ENCODE data around the gene PCSK5. TPM values are rescaled to one million over a fixed set of nuclear protein-coding genes. Genes with fewer than 3 reads are reported as not detected.

PCSK5 gene
- total RNA-seq, 6 experiments from 2014 or later = 1.4 to 5.8 (median 3.5) TPM

DNA sequence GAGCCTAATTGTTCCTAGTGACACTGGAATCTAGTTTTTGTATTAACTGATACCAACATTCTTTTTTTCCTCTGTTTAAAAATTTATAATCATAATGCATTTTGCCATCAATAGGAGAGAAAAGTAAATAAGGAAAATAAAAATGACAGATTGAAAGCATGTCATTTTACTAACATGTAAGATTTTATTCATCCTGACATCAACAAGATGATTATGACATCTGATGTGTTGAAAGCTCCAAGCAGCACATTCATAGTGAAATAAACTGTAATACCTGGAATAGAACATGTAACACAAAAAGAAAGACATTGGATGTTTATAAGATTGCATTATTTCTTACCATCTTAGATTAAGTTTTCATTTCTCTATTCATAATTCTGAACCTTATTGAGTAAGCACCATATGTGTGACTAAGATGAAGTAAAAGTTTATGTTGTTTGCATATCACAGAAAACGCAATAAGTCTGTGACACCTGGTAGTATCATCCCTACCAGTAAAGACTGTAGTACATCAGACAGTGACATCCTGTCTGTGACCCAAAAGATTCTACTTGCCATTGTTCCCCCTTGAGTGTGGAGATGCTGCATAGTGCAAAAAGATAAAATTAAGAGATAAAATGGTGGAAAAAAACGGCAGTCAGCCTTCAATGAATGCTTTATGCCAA lies 225.6 kb downstream of the PCSK5 start:
- Histone ChIP-seq H3K27me3 (no peaks in the 10 kb centered on the region), H3K4me1 (no peaks in the 10 kb centered on the region), H3K27ac (no peak overlapping the region), H3K4me3 (no peak overlapping the region), H3K36me3 (no peaks in the 10 kb centered on the region), H3K9me3 (no peaks in the 10 kb centered on the region)
- no peak for DNase-seq
- TF ChIP-seq POLR2A (IDR thresholded peaks at IDR 0.05) = no peak
- TF ChIP-seq, protein P1, sequence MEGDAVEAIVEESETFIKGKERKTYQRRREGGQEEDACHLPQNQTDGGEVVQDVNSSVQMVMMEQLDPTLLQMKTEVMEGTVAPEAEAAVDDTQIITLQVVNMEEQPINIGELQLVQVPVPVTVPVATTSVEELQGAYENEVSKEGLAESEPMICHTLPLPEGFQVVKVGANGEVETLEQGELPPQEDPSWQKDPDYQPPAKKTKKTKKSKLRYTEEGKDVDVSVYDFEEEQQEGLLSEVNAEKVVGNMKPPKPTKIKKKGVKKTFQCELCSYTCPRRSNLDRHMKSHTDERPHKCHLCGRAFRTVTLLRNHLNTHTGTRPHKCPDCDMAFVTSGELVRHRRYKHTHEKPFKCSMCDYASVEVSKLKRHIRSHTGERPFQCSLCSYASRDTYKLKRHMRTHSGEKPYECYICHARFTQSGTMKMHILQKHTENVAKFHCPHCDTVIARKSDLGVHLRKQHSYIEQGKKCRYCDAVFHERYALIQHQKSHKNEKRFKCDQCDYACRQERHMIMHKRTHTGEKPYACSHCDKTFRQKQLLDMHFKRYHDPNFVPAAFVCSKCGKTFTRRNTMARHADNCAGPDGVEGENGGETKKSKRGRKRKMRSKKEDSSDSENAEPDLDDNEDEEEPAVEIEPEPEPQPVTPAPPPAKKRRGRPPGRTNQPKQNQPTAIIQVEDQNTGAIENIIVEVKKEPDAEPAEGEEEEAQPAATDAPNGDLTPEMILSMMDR (IDR thresholded peaks at IDR 0.05) = no peak
- intact Hi-C loops (cut with DNase I) = no loop called here
- WGBS (ENCODE audit: insufficient coverage, low coverage, low lambda C conversion rate, missing lambda C conversion rate) = 62% methylated on average over 2 of the region's 2 CpGs
- no peak for ATAC-seq

DNA sequence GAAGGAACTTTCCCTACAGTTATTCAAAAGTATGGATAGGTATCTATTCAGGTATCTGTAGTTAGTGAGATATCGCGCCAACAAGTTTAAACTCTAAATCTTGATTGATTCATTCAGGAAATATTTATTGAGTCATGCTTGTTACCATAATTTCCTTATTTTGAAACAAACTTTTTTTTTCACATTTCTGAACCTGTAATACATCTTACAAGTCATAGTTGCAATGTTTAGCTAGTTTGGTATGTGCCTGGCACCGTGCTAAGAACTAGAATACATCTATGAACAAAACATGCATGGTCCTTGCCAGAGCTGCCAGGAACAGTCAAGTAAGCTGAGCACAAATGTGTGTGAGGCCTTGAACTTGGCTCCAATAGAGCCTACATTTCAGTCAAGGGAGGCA lies 226.4 kb downstream of the PCSK5 start:
- H3K36me3 ChIP-seq = no peaks in the 10 kb centered on the region
- H3K9me3 ChIP-seq = no peaks in the 10 kb centered on the region
- no peaks in the 10 kb centered on the region for H3K27me3 ChIP-seq
- DNase-seq (no peak), ATAC-seq (no peak)
- no peaks in the 10 kb centered on the region for H3K4me1 ChIP-seq
- H3K4me3 ChIP-seq = no peak overlapping the region
- TF ChIP-seq, protein P1 (IDR thresholded peaks at IDR 0.05) = no peak
- no peak for TF ChIP-seq POLR2A (IDR thresholded peaks at IDR 0.05)
- WGBS (ENCODE audit: insufficient coverage, low coverage, low lambda C conversion rate, missing lambda C conversion rate) = 92% methylated on average over 3 of the region's 3 CpGs
- intact Hi-C loops (cut with DNase I) = no loop called here
- no peak overlapping the region for H3K27ac ChIP-seq

DNA sequence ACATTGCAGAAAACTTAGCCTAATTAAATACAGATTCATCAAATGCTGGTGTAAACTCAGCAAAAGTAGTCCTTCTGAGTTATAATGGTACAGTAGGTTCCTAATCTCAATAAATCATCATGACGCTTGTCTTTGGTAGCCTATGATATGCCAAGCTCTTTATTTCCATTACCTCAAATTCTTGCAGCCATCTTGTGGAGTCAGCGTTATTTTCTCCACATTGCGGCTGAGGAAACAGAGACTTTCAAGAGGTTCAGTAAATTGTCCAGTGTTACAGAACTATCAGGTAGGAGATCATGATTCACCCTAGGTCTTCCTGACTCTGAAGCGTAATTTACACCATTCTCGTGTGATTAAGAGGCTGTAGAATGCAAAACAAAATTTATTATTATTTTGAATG lies 237.2 kb downstream of the PCSK5 start:
- TF ChIP-seq, protein P1 (IDR thresholded peaks at IDR 0.05) = no peak
- no peak for TF ChIP-seq POLR2A (IDR thresholded peaks at IDR 0.05)
- no peak overlapping the region for H3K27ac ChIP-seq
- ATAC-seq = no peak
- 81% methylated on average over 5 of the region's 5 CpGs for WGBS (ENCODE audit: insufficient coverage, low coverage, low lambda C conversion rate, missing lambda C conversion rate)
- DNase-seq = no peak
- no peaks in the 10 kb centered on the region for H3K4me1 ChIP-seq
- no peaks in the 10 kb centered on the region for H3K36me3 ChIP-seq
- intact Hi-C loops (cut with DNase I) = no loop called here
- no peak overlapping the region for H3K4me3 ChIP-seq
- H3K9me3 ChIP-seq = no peaks in the 10 kb centered on the region
- H3K27me3 ChIP-seq = no peaks in the 10 kb centered on the region

DNA sequence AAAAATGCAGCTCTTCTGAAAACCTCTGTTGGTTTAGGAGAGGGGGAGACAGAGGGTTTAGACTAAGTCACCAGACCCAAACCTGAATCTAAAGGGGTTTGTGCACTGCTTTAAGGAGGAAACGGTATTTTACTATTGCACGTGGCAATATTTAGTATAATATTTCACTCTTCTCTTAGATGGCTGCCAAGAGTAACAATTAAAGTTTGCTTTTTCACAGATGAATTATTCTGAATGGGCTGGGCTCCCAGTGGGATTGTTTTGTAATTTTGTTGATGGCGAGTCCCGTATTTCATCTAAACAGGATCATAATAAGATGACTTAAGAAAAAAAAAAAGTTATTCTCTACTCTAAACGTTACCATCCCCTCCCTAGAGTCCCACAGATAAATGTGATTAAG lies 245.4 kb downstream of the PCSK5 start:
- Histone ChIP-seq H3K27me3 (no peaks in the 10 kb centered on the region), H3K36me3 (no peaks in the 10 kb centered on the region), H3K4me1 (no peaks in the 10 kb centered on the region), H3K4me3 (no peak overlapping the region), H3K27ac (no peak overlapping the region), H3K9me3 (no peaks in the 10 kb centered on the region)
- intact Hi-C loops (cut with DNase I) = no loop called here
- TF ChIP-seq POLR2A (IDR thresholded peaks at IDR 0.05) = no peak
- TF ChIP-seq, protein P1 (IDR thresholded peaks at IDR 0.05) = no peak
- no peak for ATAC-seq
- DNase-seq = no peak
- 64% methylated on average over 5 of the region's 5 CpGs for WGBS (ENCODE audit: insufficient coverage, low coverage, low lambda C conversion rate, missing lambda C conversion rate)

All from right lobe of liver (tissue), 6 donors.